Endothelial cell of umbilical vein (primary cell): ENCODE results near the gene CCDC40.

Source experiments
- EZH2 ChIP-seq: IDR thresholded peaks from 2 replicates; pipeline ENCODE4 v1.6.1; 2012; ENCODE audit warnings: borderline replicate concordance, low read depth, mild to moderate bottlenecking, moderate library complexity, low read length, inconsistent platforms; ENCODE audit not compliant: severe bottlenecking
- FOS ChIP-seq: IDR thresholded peaks from 2 replicates; pipeline ENCODE4 v1.6.1; 2011; ENCODE audit warnings: mild to moderate bottlenecking, low read length, moderate library complexity, borderline replicate concordance; ENCODE audit not compliant: insufficient read depth
- JUN ChIP-seq: IDR thresholded peaks from 2 replicates; pipeline ENCODE4 v1.6.1; 2011; ENCODE audit warnings: borderline replicate concordance, low read depth; ENCODE audit not compliant: insufficient read length, insufficient read depth
- MYC ChIP-seq: IDR thresholded peaks from one replicate; pipeline ENCODE4 v1.6.1; 2011; ENCODE audit warnings: mild to moderate bottlenecking, low read depth, low read length
- POLR2A ChIP-seq: IDR thresholded peaks from 2 replicates; pipeline ENCODE4 v1.6.1; 2012; ENCODE audit warnings: low read depth, mild to moderate bottlenecking, control low read depth, low read length
- POLR2AphosphoS5 ChIP-seq: IDR thresholded peaks from 2 replicates; pipeline ENCODE4 v1.6.1; 2012; ENCODE audit warnings: low read depth, mild to moderate bottlenecking, control low read depth, low read length, moderate library complexity; ENCODE audit not compliant: insufficient read depth
- TF ChIP-seq, protein P1 (sequence below), 2 donors: IDR thresholded peaks; 1 replicate in 1 of 2; 2 replicates in 1 of 2; pipeline ENCODE4 v1.5.1; 2011; ENCODE audit warnings: low read length in 2 of 2, mild to moderate bottlenecking in 2 of 2, moderate library complexity in 2 of 2, control low read depth in 1 of 2, inconsistent platforms in 1 of 2, low read depth in 1 of 2; ENCODE audit not compliant: insufficient read depth in 1 of 2; ENCODE audit errors: extremely low read depth in 1 of 2
- TF ChIP-seq, protein P2 (sequence below): IDR thresholded peaks from 2 replicates; pipeline ENCODE4 v1.6.1; 2011; ENCODE audit not compliant: insufficient read depth, insufficient read length

DNA sequence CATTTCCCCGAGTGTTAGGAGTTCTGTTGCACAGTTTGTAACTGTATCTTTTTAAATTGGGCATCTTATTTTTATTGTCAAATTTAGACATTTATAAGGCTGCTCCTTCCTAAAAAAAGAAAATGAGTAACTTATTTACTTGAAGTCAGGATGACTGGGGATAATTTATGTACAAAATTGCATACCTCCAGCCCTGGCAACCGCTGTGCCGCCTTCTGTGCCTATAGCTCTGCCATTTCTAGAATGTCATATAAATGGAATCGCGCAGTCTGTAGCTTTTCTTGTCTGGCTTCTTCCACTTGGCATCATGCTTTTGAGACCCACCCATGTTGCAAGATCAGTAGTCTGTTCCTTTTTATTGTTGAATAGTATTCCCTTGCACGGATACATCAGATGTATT, 36.0 kb downstream of the CCDC40 start:
- TF ChIP-seq, protein P1, sequence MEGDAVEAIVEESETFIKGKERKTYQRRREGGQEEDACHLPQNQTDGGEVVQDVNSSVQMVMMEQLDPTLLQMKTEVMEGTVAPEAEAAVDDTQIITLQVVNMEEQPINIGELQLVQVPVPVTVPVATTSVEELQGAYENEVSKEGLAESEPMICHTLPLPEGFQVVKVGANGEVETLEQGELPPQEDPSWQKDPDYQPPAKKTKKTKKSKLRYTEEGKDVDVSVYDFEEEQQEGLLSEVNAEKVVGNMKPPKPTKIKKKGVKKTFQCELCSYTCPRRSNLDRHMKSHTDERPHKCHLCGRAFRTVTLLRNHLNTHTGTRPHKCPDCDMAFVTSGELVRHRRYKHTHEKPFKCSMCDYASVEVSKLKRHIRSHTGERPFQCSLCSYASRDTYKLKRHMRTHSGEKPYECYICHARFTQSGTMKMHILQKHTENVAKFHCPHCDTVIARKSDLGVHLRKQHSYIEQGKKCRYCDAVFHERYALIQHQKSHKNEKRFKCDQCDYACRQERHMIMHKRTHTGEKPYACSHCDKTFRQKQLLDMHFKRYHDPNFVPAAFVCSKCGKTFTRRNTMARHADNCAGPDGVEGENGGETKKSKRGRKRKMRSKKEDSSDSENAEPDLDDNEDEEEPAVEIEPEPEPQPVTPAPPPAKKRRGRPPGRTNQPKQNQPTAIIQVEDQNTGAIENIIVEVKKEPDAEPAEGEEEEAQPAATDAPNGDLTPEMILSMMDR (IDR thresholded peaks at IDR 0.05; ENCODE audit: extremely low read depth in 1 of 2, insufficient read depth in 1 of 2, low read depth in 1 of 2, low read length in 2 of 2): no peak
- no peak for TF ChIP-seq FOS
- no peak for TF ChIP-seq EZH2
- no peak for TF ChIP-seq POLR2A
- TF ChIP-seq POLR2AphosphoS5: no peak
- TF ChIP-seq, protein P2, sequence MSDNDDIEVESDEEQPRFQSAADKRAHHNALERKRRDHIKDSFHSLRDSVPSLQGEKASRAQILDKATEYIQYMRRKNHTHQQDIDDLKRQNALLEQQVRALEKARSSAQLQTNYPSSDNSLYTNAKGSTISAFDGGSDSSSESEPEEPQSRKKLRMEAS: no peak
- TF ChIP-seq MYC: no peak
- no peak for TF ChIP-seq JUN
